Measurements from ENCODE around the gene TCF7L1.
"Not testable (repeated sequence)": the region's sequence is repeated elsewhere in the genome, so short reads cannot be mapped to it uniquely, and the experiment has no call there.

TCF7L1 gene

GRCh38 chr2:85132834-85133637, at the start of gene TCF7L1:
TCF7L1 (plus strand) TSS chr2:85133392; CDS start chr2:85133685, 293 bp downstream.
- DNase-seq (ENCODE audit: low read depth): no peak

- no peak for DNase-seq (ENCODE audit: low read depth)
These were observed 47.6 kb upstream of the TCF7L1 start for GRCh38 chr2:85085563-85085962.

GRCh38 chr2:85087541-85087940, 45.7 kb upstream of the TCF7L1 start:
- no peak for DNase-seq (ENCODE audit: low read depth)

GRCh38 chr2:85088921-85089320, 44.3 kb upstream of the TCF7L1 start:
- no peak for DNase-seq (ENCODE audit: low read depth)

GRCh38 chr2:85089585-85089984, 43.6 kb upstream of the TCF7L1 start:
- DNase-seq (ENCODE audit: low read depth): no peak

- DNase-seq (ENCODE audit: low read depth): no peak
These were observed 41.4 kb upstream of the TCF7L1 start for GRCh38 chr2:85091838-85092237.

- no peak for DNase-seq (ENCODE audit: low read depth)
These were observed 38.1 kb upstream of the TCF7L1 start for GRCh38 chr2:85095094-85095493.

GRCh38 chr2:85096616-85097015, 36.6 kb upstream of the TCF7L1 start:
- no peak for DNase-seq (ENCODE audit: low read depth)

GRCh38 chr2:85104228-85104627, 29.0 kb upstream of the TCF7L1 start:
- DNase-seq (ENCODE audit: low read depth): no peak

- peak; percentile 75 for DNase-seq (ENCODE audit: low read depth)
These were observed 26.6 kb upstream of the TCF7L1 start for GRCh38 chr2:85106489-85107180.

GRCh38 chr2:85110991-85111560, 22.1 kb upstream of the TCF7L1 start:
- no peak for DNase-seq (ENCODE audit: low read depth)

GRCh38 chr2:85111819-85112281, 21.3 kb upstream of the TCF7L1 start:
- DNase-seq (ENCODE audit: low read depth): no peak

GRCh38 chr2:85112906-85113625, 20.1 kb upstream of the TCF7L1 start:
- no peak for DNase-seq (ENCODE audit: low read depth)

GRCh38 chr2:85114586-85115330, 18.4 kb upstream of the TCF7L1 start:
- DNase-seq (ENCODE audit: low read depth): no peak

- no peak for DNase-seq (ENCODE audit: low read depth)
These were observed 17.0 kb upstream of the TCF7L1 start for GRCh38 chr2:85116207-85116606.

GRCh38 chr2:85119900-85120299, 13.3 kb upstream of the TCF7L1 start:
- DNase-seq (ENCODE audit: low read depth): no peak

- DNase-seq (ENCODE audit: low read depth): no peak
These were observed 12.8 kb upstream of the TCF7L1 start for GRCh38 chr2:85120363-85120762.

GRCh38 chr2:85126462-85126861, 6.7 kb upstream of the TCF7L1 start:
- DNase-seq (ENCODE audit: low read depth): not testable (repeated sequence)

- DNase-seq (ENCODE audit: low read depth): no peak
These were observed 3.3 kb upstream of the TCF7L1 start for GRCh38 chr2:85129861-85130260.

- DNase-seq (ENCODE audit: low read depth): no peak
These were observed 2.8 kb upstream of the TCF7L1 start for GRCh38 chr2:85130407-85130806.

GRCh38 chr2:85131116-85131515, 2.1 kb upstream of the TCF7L1 start:
- DNase-seq (ENCODE audit: low read depth): no peak

- DNase-seq (ENCODE audit: low read depth): no peak
These were observed 795 bp upstream of the TCF7L1 start for GRCh38 chr2:85132397-85132796.
